HEK293T (cell line): ENCODE measurements around the gene SVOP.

ENCODE experiments used
- BHLHE40 ChIP-seq: fragments of 450-650 bp; IDR thresholded peaks from 2 replicates; pipeline ENCODE4 v1.6.1; 2016; ENCODE audit warnings: mild to moderate bottlenecking, moderate library complexity, borderline replicate concordance
- FOXK2 ChIP-seq: fragments of 450-650 bp; IDR thresholded peaks from 2 replicates; pipeline ENCODE4 v1.6.1; 2016; ENCODE audit warnings: mild to moderate bottlenecking
- FOXM1 ChIP-seq: fragments of 450-650 bp; IDR thresholded peaks from 2 replicates; pipeline ENCODE4 v1.6.1; 2017; ENCODE audit warnings: mild to moderate bottlenecking, borderline replicate concordance
- HDGF ChIP-seq: fragments of 450-650 bp; IDR thresholded peaks from 2 replicates; pipeline ENCODE4 v1.6.1; 2017; ENCODE audit warnings: antibody characterized with exemption, borderline replicate concordance
- L3MBTL2 ChIP-seq: fragments of 450-650 bp; conservative IDR thresholded peaks from 2 replicates; pipeline ENCODE4 v1.6.1; 2016; ENCODE audit warnings: mild to moderate bottlenecking
- NFRKB ChIP-seq: fragments of 450-650 bp; IDR thresholded peaks from 2 replicates; pipeline ENCODE4 v1.6.1; 2016; ENCODE audit warnings: mild to moderate bottlenecking, moderate library complexity
- PKNOX1 ChIP-seq: fragments of 450-650 bp; IDR thresholded peaks from 2 replicates; pipeline ENCODE4 v1.6.1; 2016
- SP1 ChIP-seq: fragments of 450-650 bp; IDR thresholded peaks from 2 replicates; pipeline ENCODE4 v1.6.1; 2017
- TARDBP ChIP-seq: fragments of 450-650 bp; IDR thresholded peaks from 2 replicates; pipeline ENCODE4 v1.6.1; 2016

GRCh38 chr12:108982621-108983219 is 38.1 kb downstream of the SVOP start:
- no peak for TF ChIP-seq BHLHE40
- no peak for TF ChIP-seq NFRKB
- TF ChIP-seq L3MBTL2 = no peak
- no peak for TF ChIP-seq FOXM1
- no peak for TF ChIP-seq SP1
- no peak for TF ChIP-seq FOXK2
- no peak for TF ChIP-seq PKNOX1
- no peak for TF ChIP-seq TARDBP
- no peak for TF ChIP-seq HDGF
